ENCODE data around the gene ZNF777. TPM values are rescaled to one million over a fixed set of nuclear protein-coding genes. Genes with fewer than 3 reads are reported as not detected.

ZNF777 gene
- total and polyA plus RNA-seq, 9 of the 15 experiments (the other 6 are each of a cell fraction or from before 2014, with no cell fraction given) = 0.11 to 32.6 (median 9.0) TPM

GRCh38 chr7:149497467-149498261 is 36.8 kb upstream of the ZNF777 start, which contains the start of gene ZNF746 (continued):
- no peak for TF ChIP-seq HEY1 (CRISPR knock-in tag; IDR thresholded peaks at IDR 0.05; ENCODE audit: borderline replicate concordance)
- TF ChIP-seq ARHGAP35 (IDR thresholded peaks at IDR 0.05; ENCODE audit: partially characterized antibody) = no peak
- TF ChIP-seq MLLT1 (IDR thresholded peaks at IDR 0.05) = no peak
- TF ChIP-seq CREBBP (IDR thresholded peaks at IDR 0.05; ENCODE audit: low read depth, low read length) = no peak
- peak in 1 of 2 experiments; percentile 18; a peak in 2 of 4 replicates for TF ChIP-seq NRF1 (conservative IDR thresholded peaks at IDR 0.05 in 1 of 2, IDR thresholded peaks at IDR 0.05 in 1 of 2)
- no peak for TF ChIP-seq NR2C1 (IDR thresholded peaks at IDR 0.05)
- 0 out of 2 replicates have a peak, but pooled peaks have one; percentile 20 for TF ChIP-seq NR2C1 (tag; IDR thresholded peaks at IDR 0.05)
- no peak for TF ChIP-seq ELF4 (CRISPR knock-in tag; IDR thresholded peaks at IDR 0.05)
- TF ChIP-seq ZNF408 (CRISPR knock-in tag; IDR thresholded peaks at IDR 0.05; ENCODE audit: low read depth) = no peak
- TF ChIP-seq HOMEZ (CRISPR knock-in tag; IDR thresholded peaks at IDR 0.05) = 0 out of 2 replicates have a peak, but pooled peaks have one; percentile 24
- no peak for TF ChIP-seq NEUROD1 (IDR thresholded peaks at IDR 0.05; ENCODE audit: borderline replicate concordance, low read depth, low read length, partially characterized antibody)
- peak; percentile 37; the same call in 1 of the 2 replicates for TF ChIP-seq ATF7 (IDR thresholded peaks at IDR 0.05)
- 0 out of 2 replicates have a peak, but pooled peaks have one; percentile 77 for TF ChIP-seq ZNF395 (CRISPR knock-in tag; IDR thresholded peaks at IDR 0.05)
- 0 out of 2 replicates have a peak, but pooled peaks have one; percentile 20 for TF ChIP-seq ELF2 (CRISPR knock-in tag; IDR thresholded peaks at IDR 0.05)
- no peak for TF ChIP-seq U2AF1 (optimal IDR thresholded peaks at IDR 0.05; ENCODE audit: low read depth, low read length)
- no peak for TF ChIP-seq SFPQ (IDR thresholded peaks at IDR 0.05; ENCODE audit: low read depth, low read length)
- no peak for TF ChIP-seq KLF1 (tag; IDR thresholded peaks at IDR 0.05)
- no peak for TF ChIP-seq RBM22 (IDR thresholded peaks at IDR 0.05; ENCODE audit: low read depth, low read length, poor library complexity, severe bottlenecking)
- peak; percentile 72; the same call in 1 of the 2 replicates for TF ChIP-seq MTA3 (IDR thresholded peaks at IDR 0.05; ENCODE audit: borderline replicate concordance)
- no peak for TF ChIP-seq NR2F6 (CRISPR knock-in tag; IDR thresholded peaks at IDR 0.05)
- TF ChIP-seq RHOXF2B (CRISPR knock-in tag; conservative IDR thresholded peaks at IDR 0.05) = no peak
- no peak for TF ChIP-seq E2F3 (CRISPR knock-in tag; IDR thresholded peaks at IDR 0.05)

All from K562 (cell line).